Activated CD8-positive, alpha-beta memory T cell treated with anti-CD3 and anti-CD28 coated beads, Interleukin-2, amount 50 U/mL, for 48 hours (primary cell): ENCODE measurements around the gene POLR1E.

Experiments used
- DNase-seq: peaks from one replicate; pipeline ENCODE4 v3.0.0-alpha.2; 2020

The POLR1E gene, protein sequence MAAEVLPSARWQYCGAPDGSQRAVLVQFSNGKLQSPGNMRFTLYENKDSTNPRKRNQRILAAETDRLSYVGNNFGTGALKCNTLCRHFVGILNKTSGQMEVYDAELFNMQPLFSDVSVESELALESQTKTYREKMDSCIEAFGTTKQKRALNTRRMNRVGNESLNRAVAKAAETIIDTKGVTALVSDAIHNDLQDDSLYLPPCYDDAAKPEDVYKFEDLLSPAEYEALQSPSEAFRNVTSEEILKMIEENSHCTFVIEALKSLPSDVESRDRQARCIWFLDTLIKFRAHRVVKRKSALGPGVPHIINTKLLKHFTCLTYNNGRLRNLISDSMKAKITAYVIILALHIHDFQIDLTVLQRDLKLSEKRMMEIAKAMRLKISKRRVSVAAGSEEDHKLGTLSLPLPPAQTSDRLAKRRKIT

GRCh38 chr9:37485389-37486255 lies at the start of gene POLR1E:
POLR1E (plus strand) TSS chr9:37485948; CDS start chr9:37486048, 100 bp downstream.
- DNase-seq = peak; percentile 99

- no peak for DNase-seq
These were observed 49.2 kb upstream of the POLR1E start for GRCh38 chr9:37436540-37436939.

- DNase-seq = no peak
These were observed 48.7 kb upstream of the POLR1E start for GRCh38 chr9:37437010-37437409.

DNA sequence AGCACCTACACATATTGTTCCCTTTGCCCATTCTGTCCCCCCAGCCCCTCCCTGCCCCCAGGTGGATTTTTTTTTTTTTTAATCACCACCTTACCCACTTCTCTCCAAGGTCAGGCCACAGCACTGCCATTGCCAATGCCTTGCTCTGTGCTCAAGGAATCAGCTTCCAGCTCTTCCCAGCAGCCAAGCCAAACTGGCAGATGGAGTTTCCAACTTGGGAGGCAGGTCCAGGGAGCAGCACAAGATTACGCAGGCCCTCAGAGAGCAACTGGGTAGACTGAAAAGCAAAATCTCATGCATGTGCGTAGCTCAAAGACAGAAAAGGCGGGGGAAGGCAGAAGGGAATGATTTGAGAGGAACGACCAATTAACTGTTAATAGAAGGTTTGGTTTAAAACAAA lies 48.1 kb upstream of the POLR1E start:
- no peak for DNase-seq

DNA sequence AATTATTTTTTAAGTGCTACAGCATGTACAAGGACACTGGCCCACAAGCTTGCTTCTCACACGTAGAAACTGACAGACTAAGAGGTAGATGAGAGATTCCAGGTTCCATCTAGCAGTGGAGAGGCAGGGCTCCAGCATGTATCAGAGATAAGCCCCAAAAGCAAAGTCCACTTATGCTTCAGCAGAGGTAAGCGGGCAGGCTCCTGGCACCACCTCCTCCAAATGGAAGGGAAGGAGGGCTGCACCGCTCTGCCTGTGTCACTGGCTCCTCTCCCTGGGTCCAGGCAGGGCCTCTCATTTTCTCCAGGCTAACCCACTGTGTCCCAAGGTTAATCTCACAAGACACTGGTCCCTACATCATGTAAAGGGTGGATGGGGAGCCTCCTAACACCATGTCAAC lies 47.4 kb upstream of the POLR1E start:
- no peak for DNase-seq

- DNase-seq = no peak
These were observed 43.9 kb upstream of the POLR1E start for GRCh38 chr9:37441776-37442370.

DNA sequence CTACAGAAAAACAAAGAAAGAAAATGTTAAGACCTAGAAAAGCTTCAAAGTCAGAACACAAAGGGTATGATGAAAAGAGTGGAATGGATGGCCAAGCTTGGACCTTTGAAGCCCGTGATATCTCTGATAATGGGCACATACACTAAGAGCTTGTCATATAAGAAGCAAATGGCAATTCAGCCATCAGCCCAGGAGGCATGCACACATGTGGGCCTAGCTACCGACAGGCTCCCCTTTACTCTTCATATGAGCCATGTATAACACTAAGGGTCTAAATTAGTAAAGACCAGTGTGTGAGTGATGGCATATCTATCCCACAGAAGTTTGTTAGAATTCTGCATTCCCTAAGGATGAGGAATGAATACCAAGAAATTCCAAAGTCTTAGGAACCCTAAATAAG lies 43.2 kb upstream of the POLR1E start:
- no peak for DNase-seq

DNA sequence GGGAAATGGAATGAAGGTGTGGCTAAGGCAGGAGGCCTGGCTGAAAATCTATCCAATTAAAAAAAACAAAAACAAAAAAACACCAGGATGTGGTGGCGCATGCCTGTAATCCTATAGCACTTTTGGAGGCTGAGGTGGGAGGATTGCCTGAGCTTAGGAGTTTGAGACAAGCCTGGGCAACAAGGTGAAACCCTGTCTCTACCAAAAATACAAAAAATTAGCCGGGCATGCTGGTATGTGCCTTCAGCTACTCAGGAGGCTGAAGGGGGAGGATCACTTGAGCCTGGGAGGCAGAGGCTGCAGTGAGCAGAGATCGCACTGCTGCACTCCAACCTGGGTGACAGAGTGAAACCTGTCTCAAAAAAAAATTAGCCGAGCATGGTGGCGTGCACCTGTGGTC lies 42.2 kb upstream of the POLR1E start:
- no peak for DNase-seq

GRCh38 chr9:37444890-37445289 lies 40.9 kb upstream of the POLR1E start:
- no peak for DNase-seq

GRCh38 chr9:37445832-37446231 lies 39.9 kb upstream of the POLR1E start:
- DNase-seq = no peak

DNA sequence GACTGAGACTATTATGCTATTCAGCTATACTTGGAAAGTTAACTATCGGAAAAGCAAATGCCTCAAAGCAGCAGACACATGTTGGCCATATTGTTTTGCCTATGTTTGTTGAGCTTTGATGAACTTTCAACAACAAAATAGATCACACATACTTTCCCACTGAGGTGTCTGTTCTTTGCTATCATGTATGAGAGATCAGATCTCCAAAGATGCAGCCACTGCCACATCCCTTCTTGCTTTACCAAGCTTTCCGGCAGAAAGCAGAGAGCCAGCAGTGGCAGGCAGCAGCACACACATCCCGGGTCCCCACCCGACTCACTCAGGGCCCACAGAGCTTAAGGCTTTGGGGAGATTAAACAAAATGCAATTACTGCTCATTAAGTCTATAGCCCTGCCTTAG lies 39.3 kb upstream of the POLR1E start:
- no peak for DNase-seq

- DNase-seq = no peak
These were observed 38.6 kb upstream of the POLR1E start for GRCh38 chr9:37447111-37447510.

- DNase-seq = no peak
These were observed 35.7 kb upstream of the POLR1E start for GRCh38 chr9:37449862-37450632.

GRCh38 chr9:37451628-37452027 lies 34.1 kb upstream of the POLR1E start:
- DNase-seq = no peak

- DNase-seq = no peak
These were observed 33.1 kb upstream of the POLR1E start for GRCh38 chr9:37452611-37453010.

DNA sequence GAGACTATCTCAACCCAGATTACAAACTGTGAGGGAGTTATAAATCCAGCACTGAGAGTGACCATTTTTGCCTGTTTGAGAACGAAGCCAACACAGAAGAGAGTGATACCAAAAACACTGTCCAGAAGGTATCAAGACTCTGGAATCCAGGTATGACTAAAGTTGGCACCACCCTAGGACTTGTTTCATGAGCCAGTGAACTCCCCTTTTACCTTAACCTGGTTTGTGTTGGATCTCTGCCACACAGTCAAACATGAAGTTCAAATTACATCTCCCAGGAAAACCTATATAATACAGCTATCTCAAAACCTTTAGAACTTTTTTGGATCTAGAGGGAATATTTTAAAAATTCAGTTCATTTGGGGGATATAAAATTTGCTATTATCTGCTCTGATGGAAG lies 31.9 kb upstream of the POLR1E start:
- no peak for DNase-seq

GRCh38 chr9:37454238-37454637 lies 31.5 kb upstream of the POLR1E start:
- DNase-seq = no peak

- DNase-seq = no peak
These were observed 29.7 kb upstream of the POLR1E start for GRCh38 chr9:37455884-37456647.

DNA sequence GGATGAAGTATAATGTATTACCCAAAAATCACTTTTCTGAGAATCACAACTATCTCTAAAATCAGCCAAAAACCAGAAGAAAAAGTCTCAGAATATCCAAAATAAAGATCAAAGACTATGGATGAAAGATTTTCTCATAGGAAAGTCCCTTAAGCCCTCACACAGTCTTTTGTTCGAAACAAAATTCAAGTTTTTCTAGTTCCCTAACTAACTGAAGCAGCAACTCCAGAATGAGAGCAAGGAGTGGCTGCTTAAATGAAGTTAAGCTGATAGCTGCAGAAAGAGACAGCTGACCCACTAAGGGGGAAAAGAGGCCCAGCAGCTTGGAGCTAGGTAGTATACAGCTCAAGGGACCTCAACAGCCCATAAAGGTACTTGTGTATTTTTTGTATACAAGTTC lies 28.9 kb upstream of the POLR1E start:
- DNase-seq = no peak

DNA sequence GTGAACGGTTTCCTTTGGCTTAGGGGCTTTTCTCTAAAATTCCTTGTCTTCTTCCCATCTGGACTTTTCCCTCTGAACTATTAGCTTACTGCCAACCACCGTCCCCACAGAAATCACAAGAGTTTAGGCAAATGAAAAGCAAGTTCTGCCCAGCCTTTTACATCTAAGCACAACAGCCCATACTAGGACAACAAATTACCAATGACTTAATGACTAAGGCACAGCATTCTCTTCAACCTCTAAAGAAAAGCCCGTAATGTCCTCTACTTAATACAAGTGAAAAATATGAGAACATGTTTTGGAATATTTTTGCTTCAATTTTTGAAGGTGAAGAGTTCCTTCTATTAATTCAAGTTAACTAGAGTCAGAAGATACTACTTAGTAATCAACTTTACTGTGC lies 21.7 kb upstream of the POLR1E start:
- no peak for DNase-seq

DNA sequence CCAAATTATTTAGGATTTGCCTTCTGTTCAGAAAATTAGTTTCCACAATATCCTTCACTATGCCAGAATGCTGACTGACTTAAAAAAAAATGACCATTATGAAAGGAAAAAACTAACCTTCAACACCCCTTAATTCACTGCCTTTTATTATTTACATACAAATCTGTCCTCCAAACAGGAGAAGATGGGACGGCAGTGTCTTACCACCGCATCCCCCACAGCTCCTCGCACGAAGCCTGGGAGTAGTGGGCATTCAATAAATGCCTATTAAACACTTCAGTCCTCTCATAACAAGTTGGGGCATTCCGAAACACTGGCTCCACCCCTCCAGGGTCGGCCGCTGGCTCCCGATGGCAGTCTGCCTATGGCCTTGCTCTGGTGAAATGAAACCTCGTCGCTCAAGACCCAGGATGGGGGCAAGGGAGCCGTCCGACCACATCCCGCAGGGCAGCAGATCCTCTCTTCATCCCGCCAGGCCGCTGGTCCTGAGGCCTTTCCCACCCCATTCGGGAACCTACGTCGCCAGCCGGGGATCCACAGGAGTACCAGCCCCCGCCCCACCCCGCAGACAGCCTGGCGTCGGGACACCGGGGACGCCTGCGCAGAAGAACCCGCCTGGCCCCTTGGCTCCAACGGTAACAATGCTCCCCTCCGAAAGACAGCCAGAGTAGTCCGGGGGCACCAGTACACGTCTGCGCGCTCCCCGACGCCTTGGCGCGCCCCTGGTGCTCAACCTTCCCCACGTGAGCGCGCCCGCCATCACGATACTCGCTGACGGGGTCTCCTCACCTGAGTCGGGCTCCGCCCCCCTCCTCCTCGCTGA lies 21.1 kb upstream of the POLR1E start:
- peak; percentile 93 for DNase-seq
